CD8-positive, alpha-beta memory T cell (primary cell): ENCODE results near the gene PRUNE2. TPM values are rescaled to one million over a fixed set of nuclear protein-coding genes. Genes with fewer than 3 reads are reported as not detected.

Experiments used
- CTCF ChIA-PET: fragments of 350-600 bp; sonication (Branson Sonifier 250); formaldehyde crosslinking; loops from one replicate; lab custom pipeline; 2021; ENCODE audit warnings: antibody characterized with exemption; lab: Charles Lee
- POLR2A ChIA-PET: fragments of 350-600 bp; sonication (Branson Sonifier 250); formaldehyde crosslinking; loops from one replicate; lab custom pipeline; 2021; ENCODE audit warnings: antibody characterized with exemption; lab: Charles Lee
- DNase-seq, 5 donors: peaks; one replicate each; pipeline versions ENCODE4 v3.0.0 to v3.0.0-alpha.2; 2020 to 2022; ENCODE audit warnings: mixed read lengths in 1 of 5
- H3K27ac ChIP-seq: one replicate; pipeline ENCODE4 v1.7.0; 2013; ENCODE audit warnings: low read depth, mild to moderate bottlenecking, low read length, moderate library complexity
- H3K27me3 ChIP-seq: 2 replicates; pipeline ENCODE4 v1.7.0; 2013; ENCODE audit warnings: low read length, mild to moderate bottlenecking; ENCODE audit not compliant: insufficient read depth, poor library complexity, severe bottlenecking
- H3K36me3 ChIP-seq: 2 replicates; pipeline ENCODE4 v1.7.0; 2013; ENCODE audit warnings: mild to moderate bottlenecking, low read length, moderate library complexity; ENCODE audit not compliant: insufficient read depth
- H3K4me1 ChIP-seq: 2 replicates; pipeline ENCODE4 v1.7.0; 2013; ENCODE audit warnings: mild to moderate bottlenecking, low read length, moderate library complexity; ENCODE audit not compliant: insufficient read depth
- H3K4me3 ChIP-seq: 2 replicates; pipeline ENCODE4 v1.7.0; 2013; ENCODE audit warnings: mild to moderate bottlenecking, low read length
- H3K9me3 ChIP-seq: 2 replicates; pipeline ENCODE4 v1.7.0; 2013; ENCODE audit warnings: mild to moderate bottlenecking, low read length
- H3K27ac Mint-ChIP-seq, 8 donors: one replicate each; pipeline ENCODE4 v1.8.0; 2020 to 2021; ENCODE audit warnings: mixed read lengths in 8 of 8, mild to moderate bottlenecking in 6 of 8, inconsistent platforms in 3 of 8, moderate library complexity in 3 of 8
- H3K27me3 Mint-ChIP-seq, 2 donors: one replicate each; pipeline ENCODE4 v1.8.0; 2020 to 2021; ENCODE audit warnings: mixed read lengths in 2 of 2, mild to moderate bottlenecking in 1 of 2, moderate library complexity in 1 of 2
- H3K36me3 Mint-ChIP-seq, 3 donors: one replicate each; pipeline ENCODE4 v1.8.0; 2020 to 2021; ENCODE audit warnings: mixed read lengths in 3 of 3, inconsistent platforms in 1 of 3, mild to moderate bottlenecking in 1 of 3
- H3K4me1 Mint-ChIP-seq, 3 donors: one replicate each; pipeline ENCODE4 v1.8.0; 2020 to 2021; ENCODE audit warnings: mixed read lengths in 3 of 3, inconsistent platforms in 1 of 3, mild to moderate bottlenecking in 1 of 3
- H3K4me3 Mint-ChIP-seq, 7 donors: one replicate each; pipeline ENCODE4 v1.8.0; 2020 to 2021; ENCODE audit warnings: mixed read lengths in 7 of 7, mild to moderate bottlenecking in 6 of 7, moderate library complexity in 4 of 7, inconsistent platforms in 2 of 7
- H3K9me3 Mint-ChIP-seq, 5 donors: one replicate each; pipeline ENCODE4 v1.8.0; 2020 to 2022; ENCODE audit warnings: mixed read lengths in 5 of 5, mild to moderate bottlenecking in 3 of 5, moderate library complexity in 2 of 5, inconsistent platforms in 1 of 5
- polyA plus RNA-seq: library from polyadenylated mRNA; unstranded; fragments of 300-500 nt; fragmentation: Illumina TruSeq; gene quantifications from one replicate; pipeline ENCODE4 v1.2.3, GENCODE V29; 2021
- total RNA-seq, 2 experiments: library from RNA; stranded (reverse); gene quantifications; one replicate each; pipeline ENCODE4 v1.2.3, GENCODE V29; 2021

Gene PRUNE2
- total and polyA plus RNA-seq, 3 experiments from 2014 or later: 0.21 to 0.53 (median 0.48) TPM

DNA sequence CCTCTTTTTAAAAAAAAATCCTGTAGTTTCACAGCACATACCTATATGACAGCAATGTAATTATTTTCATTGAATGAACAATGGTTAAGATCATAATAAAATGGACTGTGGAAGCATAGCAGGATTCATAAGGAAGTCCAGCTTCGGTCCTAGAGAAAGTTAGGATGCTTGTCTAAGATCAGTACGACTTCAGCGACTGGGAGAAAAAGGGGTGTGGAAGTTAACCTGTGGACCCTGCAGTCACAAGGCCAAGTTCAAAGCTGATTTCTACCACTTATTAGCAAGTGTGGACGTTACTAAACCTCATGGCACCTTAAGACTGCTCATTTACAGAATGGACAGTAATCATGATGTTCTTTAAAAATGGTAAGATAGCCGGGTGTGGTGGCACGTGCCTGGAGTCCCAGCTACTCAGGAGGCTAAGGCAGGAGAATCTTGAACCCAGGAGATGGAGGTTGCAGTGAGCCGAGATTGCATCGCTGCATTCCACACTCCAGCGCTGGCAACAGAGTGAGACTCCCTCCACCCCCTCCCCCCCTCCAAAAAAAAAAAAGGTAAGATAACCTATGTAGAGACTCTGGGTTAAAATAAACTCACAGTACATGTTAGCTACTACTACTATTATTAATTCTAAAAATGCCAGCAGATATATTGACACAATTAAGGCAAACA lies 213.3 kb downstream of the PRUNE2 start:
- no peak overlapping the region for H3K4me3 ChIP-seq
- Mint-ChIP-seq H3K4me3 (peak overlapping the region in 2 of 7 donors; percentile 82 to 83), H3K27ac (peak overlapping the region in 1 of 8 donors; percentile 20), H3K36me3 (no peaks in the 10 kb centered on the region), H3K9me3 (no peaks in the 10 kb centered on the region), H3K27me3 (peaks cover 17 to 61% of the 10 kb centered on the region in 2 donors), H3K4me1 (peaks cover 6 to 10% (median 7%) of the 10 kb centered on the region in 3 donors)
- CTCF ChIA-PET: interaction anchor here (1.7 kb wide), 1 partner anchor 9 kb away, joined by 4 read pairs; no protein-coding TSS in a partner anchor
- H3K9me3 ChIP-seq: no peaks in the 10 kb centered on the region
- H3K27ac ChIP-seq: no peak overlapping the region
- no peak for DNase-seq
- no peaks in the 10 kb centered on the region for H3K4me1 ChIP-seq
- H3K36me3 ChIP-seq: no peaks in the 10 kb centered on the region
- no peaks in the 10 kb centered on the region for H3K27me3 ChIP-seq
- POLR2A ChIA-PET: no interaction called here

- Mint-ChIP-seq H3K36me3 (no peaks in the 10 kb centered on the region), H3K27me3 (peaks cover 17 to 57% of the 10 kb centered on the region in 2 donors), H3K9me3 (no peaks in the 10 kb centered on the region), H3K27ac (peak overlapping the region in 1 of 8 donors; percentile 59), H3K4me3 (peak overlapping the region; percentile 11 to 83 (median 64)), H3K4me1 (peaks cover 6 to 10% (median 7%) of the 10 kb centered on the region in 3 donors)
- no peaks in the 10 kb centered on the region for H3K27me3 ChIP-seq
- H3K9me3 ChIP-seq: no peaks in the 10 kb centered on the region
- no peak overlapping the region for H3K27ac ChIP-seq
- ChIA-PET POLR2A (no interaction called here), CTCF (interaction anchor here (1.7 kb wide), 1 partner anchor 10 kb away, joined by 4 read pairs; no protein-coding TSS in a partner anchor)
- H3K36me3 ChIP-seq: no peaks in the 10 kb centered on the region
- H3K4me3 ChIP-seq: no peak overlapping the region
- no peak for DNase-seq
- no peaks in the 10 kb centered on the region for H3K4me1 ChIP-seq
Observed at GRCh38 chr9:76691517-76692313, 214.2 kb downstream of the PRUNE2 start.

GRCh38 chr9:76690973-76691370 lies 214.9 kb downstream of the PRUNE2 start:
- Histone ChIP-seq H3K4me1 (no peaks in the 10 kb centered on the region), H3K36me3 (no peaks in the 10 kb centered on the region), H3K4me3 (no peak overlapping the region), H3K27ac (no peak overlapping the region), H3K27me3 (no peaks in the 10 kb centered on the region), H3K9me3 (no peaks in the 10 kb centered on the region)
- peak overlapping the region in 1 of 7 donors; percentile 27 for H3K4me3 Mint-ChIP-seq
- H3K27me3 Mint-ChIP-seq: peaks cover 15 to 52% of the 10 kb centered on the region in 2 donors
- no peak overlapping the region for H3K27ac Mint-ChIP-seq
- CTCF ChIA-PET: interaction anchor here (1.7 kb wide), 1 partner anchor 10 kb away, joined by 4 read pairs; no protein-coding TSS in a partner anchor
- no peak for DNase-seq
- H3K36me3 Mint-ChIP-seq: no peaks in the 10 kb centered on the region
- POLR2A ChIA-PET: interaction anchor here (0.6 kb wide), 1 partner anchor 562 kb away, joined by 6 read pairs; no protein-coding TSS in a partner anchor
- no peaks in the 10 kb centered on the region for H3K9me3 Mint-ChIP-seq
- peaks cover 6 to 10% (median 7%) of the 10 kb centered on the region in 3 donors for H3K4me1 Mint-ChIP-seq

DNA sequence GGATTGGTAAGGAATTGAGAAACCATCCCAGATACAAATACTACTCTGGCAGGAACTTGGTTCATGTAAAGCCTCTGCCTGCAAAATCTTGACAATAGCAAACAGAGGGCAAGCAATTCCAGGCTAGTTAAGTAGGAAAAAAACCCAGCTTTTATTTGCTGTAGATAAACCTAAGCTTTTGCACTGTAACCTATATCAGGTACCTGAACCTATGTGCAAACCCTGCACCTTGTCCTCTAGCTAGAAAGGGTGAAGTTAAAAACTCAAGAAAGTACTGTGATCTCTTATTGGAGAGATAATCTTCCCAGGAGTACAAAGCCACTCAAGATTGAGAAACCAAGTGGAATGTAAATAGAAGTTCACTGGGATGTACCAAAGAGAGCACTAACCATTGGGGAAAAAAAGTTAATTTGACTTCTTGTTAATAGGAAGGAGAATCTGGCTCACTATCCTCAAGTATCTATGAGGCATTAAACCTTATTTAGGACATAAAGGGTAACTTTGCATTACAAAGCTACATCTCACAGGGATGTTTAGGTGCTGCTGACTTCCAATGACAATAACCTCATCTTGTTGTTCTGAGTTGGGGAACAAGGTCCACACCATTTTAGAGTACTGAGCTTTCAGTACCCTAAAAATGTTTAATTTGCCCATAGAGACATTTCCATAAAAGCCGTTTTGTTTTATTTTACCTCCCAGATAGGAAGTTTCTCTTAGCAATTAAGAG lies 215.5 kb downstream of the PRUNE2 start:
- Mint-ChIP-seq H3K27ac (no peak overlapping the region), H3K36me3 (no peaks in the 10 kb centered on the region), H3K4me3 (no peak overlapping the region), H3K4me1 (peaks cover 6 to 10% (median 7%) of the 10 kb centered on the region in 3 donors), H3K9me3 (no peaks in the 10 kb centered on the region), H3K27me3 (peaks cover 13 to 49% of the 10 kb centered on the region in 2 donors)
- Histone ChIP-seq H3K27me3 (no peaks in the 10 kb centered on the region), H3K9me3 (no peaks in the 10 kb centered on the region), H3K4me1 (no peaks in the 10 kb centered on the region), H3K27ac (no peak overlapping the region), H3K36me3 (no peaks in the 10 kb centered on the region), H3K4me3 (no peak overlapping the region)
- CTCF ChIA-PET: no interaction called here
- DNase-seq: no peak
- POLR2A ChIA-PET: interaction anchor here (0.6 kb wide), 1 partner anchor 563 kb away, joined by 6 read pairs; no protein-coding TSS in a partner anchor

DNA sequence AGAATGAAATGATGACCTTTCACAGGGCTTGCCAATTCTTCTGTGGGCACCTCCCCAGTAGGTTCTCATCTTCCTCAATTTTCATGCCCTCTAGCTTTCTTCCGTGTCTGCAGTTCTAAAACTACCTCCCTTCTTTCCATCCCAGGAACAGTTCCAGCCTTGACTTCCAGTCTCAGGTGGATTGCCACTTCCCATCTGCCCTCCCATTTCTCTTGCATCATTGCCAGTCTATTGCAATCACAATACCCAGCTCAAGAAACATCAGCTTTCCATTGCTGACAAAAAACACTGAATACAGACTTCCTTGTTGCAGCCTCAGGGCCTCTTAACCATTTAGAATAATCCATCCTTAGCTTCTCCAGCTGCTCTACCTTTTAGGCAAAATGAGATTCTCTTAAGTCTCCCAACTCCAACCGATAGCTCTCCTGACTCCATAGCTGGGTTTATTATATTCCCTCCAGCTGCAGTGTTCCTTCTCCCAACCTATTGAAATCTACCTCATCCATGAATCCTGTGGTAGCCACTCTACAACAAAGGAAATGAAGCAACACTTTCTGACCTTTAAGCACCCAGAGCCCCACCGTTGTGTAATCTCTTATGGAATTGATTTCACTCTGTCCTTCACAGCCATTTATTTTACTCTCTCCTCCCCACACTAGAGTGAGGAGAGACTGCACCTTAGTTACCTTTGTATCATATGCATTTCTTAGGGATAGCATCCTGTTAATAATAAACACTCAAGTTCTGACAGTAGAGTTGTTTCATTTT lies 217.3 kb downstream of the PRUNE2 start:
- Histone ChIP-seq H3K4me3 (no peak overlapping the region), H3K4me1 (no peaks in the 10 kb centered on the region), H3K36me3 (no peaks in the 10 kb centered on the region), H3K9me3 (no peaks in the 10 kb centered on the region), H3K27me3 (no peaks in the 10 kb centered on the region), H3K27ac (no peak overlapping the region)
- no peak overlapping the region for H3K27ac Mint-ChIP-seq
- H3K4me1 Mint-ChIP-seq: peaks cover 6 to 10% (median 7%) of the 10 kb centered on the region in 3 donors
- H3K9me3 Mint-ChIP-seq: no peaks in the 10 kb centered on the region
- CTCF ChIA-PET: no interaction called here
- DNase-seq: no peak
- H3K27me3 Mint-ChIP-seq: peaks cover 13 to 40% of the 10 kb centered on the region in 2 donors
- no peaks in the 10 kb centered on the region for H3K36me3 Mint-ChIP-seq
- POLR2A ChIA-PET: no interaction called here
- no peak overlapping the region for H3K4me3 Mint-ChIP-seq

DNA sequence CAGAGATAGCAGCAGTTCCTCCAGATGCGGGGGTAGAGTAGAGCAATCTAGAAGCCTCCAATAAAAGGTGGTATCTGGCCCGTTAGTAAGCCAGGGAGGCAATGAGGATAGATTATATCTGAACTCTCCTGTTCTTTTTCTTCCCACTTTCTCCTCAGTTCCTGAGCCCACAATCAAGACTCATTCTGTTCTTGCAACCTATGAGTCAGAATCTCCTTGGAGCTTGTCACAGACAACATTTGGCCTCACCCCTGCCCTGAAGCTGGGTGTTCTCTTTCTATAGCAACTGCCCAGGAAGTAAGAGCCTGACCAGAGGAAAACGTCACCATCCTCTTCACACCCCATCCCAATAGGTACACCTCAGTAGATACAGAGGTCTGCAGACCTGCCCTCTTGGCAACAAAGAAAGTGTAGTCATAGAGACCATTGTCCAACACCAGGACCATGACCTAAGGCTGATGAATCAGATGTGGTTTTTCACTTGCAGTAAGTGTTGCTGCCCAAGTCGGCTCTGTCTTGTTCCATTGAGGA lies 218.0 kb downstream of the PRUNE2 start:
- no peaks in the 10 kb centered on the region for H3K9me3 ChIP-seq
- ChIA-PET POLR2A (no interaction called here), CTCF (no interaction called here)
- H3K4me1 Mint-ChIP-seq: peaks cover 6 to 10% (median 7%) of the 10 kb centered on the region in 3 donors
- no peaks in the 10 kb centered on the region for H3K36me3 Mint-ChIP-seq
- H3K27ac ChIP-seq: no peak overlapping the region
- no peaks in the 10 kb centered on the region for H3K4me1 ChIP-seq
- H3K27me3 ChIP-seq: no peaks in the 10 kb centered on the region
- H3K4me3 Mint-ChIP-seq: no peak overlapping the region
- no peak overlapping the region for H3K4me3 ChIP-seq
- peaks cover 13 to 40% of the 10 kb centered on the region in 2 donors for H3K27me3 Mint-ChIP-seq
- H3K36me3 ChIP-seq: no peaks in the 10 kb centered on the region
- no peak for DNase-seq
- no peaks in the 10 kb centered on the region for H3K9me3 Mint-ChIP-seq
- H3K27ac Mint-ChIP-seq: no peak overlapping the region

DNA sequence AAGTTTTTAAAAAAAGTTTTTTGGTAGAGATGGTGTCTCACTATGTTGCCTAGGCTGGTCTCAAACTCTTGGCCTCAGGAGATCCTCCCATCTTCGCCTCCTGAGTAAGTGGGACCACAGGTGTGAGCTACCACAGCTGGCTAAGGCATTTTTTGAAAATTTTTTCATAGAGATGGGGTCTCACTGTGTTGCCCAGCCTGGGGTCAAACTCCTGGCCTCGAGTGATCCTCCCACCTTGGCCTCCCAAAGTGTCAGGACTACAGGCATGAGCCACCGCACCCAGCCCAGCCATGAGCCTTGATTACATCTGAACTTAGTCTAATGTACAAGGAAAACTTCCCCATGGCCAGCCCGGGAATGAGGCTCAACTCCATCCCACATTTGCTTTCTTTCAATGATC lies 219.2 kb downstream of the PRUNE2 start:
- no peaks in the 10 kb centered on the region for H3K9me3 ChIP-seq
- Mint-ChIP-seq H3K4me1 (peaks cover 2 to 4% (median 3%) of the 10 kb centered on the region in 3 donors), H3K36me3 (no peaks in the 10 kb centered on the region), H3K4me3 (no peak overlapping the region), H3K9me3 (no peaks in the 10 kb centered on the region), H3K27me3 (peaks cover 9 to 31% of the 10 kb centered on the region in 2 donors), H3K27ac (no peak overlapping the region)
- no peak for DNase-seq
- ChIA-PET POLR2A (no interaction called here), CTCF (no interaction called here)
- no peak overlapping the region for H3K4me3 ChIP-seq
- H3K27ac ChIP-seq: no peak overlapping the region
- no peaks in the 10 kb centered on the region for H3K27me3 ChIP-seq
- no peaks in the 10 kb centered on the region for H3K4me1 ChIP-seq
- no peaks in the 10 kb centered on the region for H3K36me3 ChIP-seq
